HG03103 (cell line): ENCODE data around the gene FBXO42.
A peak's percentile ranks its signal among the peaks of the same experiment; 100 is the strongest.
"Not testable (repeated sequence)": the region's sequence is repeated elsewhere in the genome, so short reads cannot be mapped to it uniquely, and the experiment has no call there.

Experiments used
- ATAC-seq: cut with Tn5 transposase; IDR thresholded peaks from one replicate; pipeline ENCODE4 v1.9.1; 2021; ENCODE audit warnings: low read depth; ENCODE audit not compliant: unreplicated experiment

FBXO42 gene

DNA sequence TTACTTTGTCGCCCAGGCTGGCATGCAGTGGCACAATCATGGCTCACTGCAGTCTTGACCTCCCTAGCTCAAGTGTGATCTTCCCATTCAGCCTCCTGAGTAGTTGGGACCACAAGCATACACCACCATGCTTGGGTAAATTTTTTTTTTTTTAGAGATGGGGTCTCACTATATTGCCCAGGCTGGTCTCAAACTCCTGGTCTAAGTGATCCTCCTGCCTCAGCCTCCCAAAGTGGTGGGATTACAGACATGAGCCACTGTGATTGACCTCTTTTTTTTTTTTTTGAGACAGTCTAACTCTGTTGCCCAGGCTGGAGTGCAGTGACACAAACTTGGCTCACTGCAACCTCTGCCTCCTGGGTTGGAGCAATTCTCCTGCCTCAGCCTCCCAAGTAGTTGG, 106.0 kb downstream of the FBXO42 start:
- ATAC-seq: not testable (repeated sequence)

DNA sequence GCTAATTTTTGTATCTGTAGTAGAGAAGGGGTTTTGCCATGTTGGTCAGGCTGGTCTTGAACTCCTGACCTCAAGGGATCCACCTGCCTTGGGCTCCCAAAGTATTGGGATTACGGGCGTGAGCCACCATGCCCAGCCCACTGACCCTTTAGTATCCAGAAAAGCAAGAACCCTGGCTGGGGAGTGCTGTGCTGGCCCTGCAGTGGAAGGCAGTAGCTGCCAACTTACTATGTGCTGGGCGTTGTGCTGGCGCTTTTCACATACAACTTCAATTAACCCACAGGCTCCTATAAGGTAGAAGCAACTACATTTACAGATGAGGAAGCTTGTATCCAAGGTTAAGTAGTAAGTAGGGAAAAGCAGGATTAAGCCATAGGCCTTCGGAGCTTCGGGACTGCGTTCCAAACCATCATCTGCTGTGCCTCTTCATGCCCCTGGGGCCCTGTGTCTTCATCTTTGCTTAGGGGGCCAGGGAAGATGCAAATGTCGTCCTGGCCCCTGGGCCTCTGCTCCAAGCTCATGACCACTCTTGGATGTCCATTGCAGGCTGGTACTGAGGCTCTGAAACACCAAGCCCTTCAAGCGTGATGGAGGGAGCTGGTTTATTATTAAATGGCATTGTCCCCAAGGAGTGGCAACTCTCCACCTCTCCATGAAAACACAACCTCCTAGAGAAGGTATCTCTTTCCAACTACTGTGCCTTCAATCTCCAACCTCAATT, 106.6 kb downstream of the FBXO42 start:
- ATAC-seq: no peak

DNA sequence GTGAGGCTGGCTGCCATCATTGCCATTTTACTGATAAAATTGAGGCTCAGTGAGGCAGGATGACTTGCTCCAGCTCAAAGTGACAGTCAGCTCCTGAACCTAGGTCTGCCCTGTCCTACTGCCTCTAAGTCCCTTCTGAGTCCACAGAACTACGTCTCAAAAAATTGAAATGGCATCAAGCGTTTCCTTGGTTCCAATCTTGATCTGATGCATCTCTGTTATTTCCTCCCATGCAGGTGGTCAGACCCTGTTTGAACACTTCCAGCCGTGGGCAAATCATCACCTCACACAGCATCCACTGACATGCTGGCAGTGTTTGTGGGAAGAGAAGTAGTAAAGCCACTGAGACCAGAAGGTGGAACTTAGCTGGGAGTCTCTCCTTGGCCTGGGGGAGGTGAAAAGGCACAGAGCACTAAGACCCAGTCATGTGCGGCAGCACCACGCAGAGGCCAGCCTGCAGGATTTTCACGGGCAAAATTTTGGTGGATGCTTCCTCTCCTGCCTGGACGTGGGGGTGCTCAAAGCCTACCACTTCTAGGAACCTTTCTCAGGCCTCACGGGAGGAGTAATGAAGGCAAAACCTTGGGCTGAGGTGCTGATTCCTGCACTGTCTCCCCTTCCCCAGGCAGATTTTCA, 107.5 kb downstream of the FBXO42 start:
- ATAC-seq: no peak

DNA sequence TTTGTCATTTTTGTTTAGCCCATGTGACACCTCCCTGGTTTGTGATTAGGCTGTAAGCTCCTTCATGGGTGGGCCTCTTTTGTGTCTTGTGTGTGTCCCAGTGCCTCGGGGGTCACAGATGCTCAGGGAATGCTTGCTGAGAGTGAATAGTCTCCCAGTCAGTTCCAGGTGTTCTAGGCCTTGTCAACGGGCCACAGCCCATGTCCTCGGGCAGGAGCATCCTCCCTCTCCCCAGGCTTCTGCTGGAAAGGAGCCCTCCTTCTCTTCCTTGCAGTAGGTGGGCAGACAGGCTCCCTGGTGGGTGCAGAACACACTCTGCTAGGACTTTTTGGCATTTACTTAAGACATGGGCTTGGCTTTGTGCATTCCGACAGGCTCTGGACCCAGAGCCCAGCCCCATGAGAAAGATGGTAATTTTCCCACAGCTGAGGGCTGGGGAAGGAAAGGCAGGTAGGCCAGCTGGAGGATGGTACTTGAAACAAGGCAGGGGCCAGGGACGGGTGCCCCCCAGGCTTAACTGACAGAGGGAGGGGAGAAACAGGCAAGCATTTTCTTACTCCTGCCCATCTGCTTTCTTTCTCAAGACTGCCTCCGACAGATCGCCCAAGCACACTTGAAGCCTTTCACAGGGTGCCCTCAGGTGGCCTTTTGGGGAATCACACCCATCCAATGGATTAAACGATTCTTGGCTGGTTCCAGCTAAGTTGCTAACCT, 108.2 kb downstream of the FBXO42 start:
- ATAC-seq: no peak

DNA sequence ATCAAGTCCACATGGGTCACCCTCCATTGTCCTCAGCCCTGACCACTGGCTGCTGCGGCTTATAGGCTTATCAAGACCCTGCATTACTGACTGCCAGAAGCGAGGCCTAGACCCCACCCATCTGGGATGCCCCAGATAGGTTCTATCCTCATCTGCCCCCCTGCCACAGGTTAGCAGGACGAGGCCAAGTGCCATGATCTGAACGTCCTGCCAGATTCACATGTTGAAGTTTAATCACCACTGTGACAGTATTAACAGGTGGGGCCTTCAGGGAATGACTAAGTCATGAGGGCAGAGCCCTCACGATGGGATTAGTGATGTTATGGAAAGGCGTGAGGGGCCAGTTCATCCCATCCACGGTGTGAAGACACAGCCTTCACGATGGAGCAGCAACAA, 109.1 kb downstream of the FBXO42 start:
- ATAC-seq: no peak

DNA sequence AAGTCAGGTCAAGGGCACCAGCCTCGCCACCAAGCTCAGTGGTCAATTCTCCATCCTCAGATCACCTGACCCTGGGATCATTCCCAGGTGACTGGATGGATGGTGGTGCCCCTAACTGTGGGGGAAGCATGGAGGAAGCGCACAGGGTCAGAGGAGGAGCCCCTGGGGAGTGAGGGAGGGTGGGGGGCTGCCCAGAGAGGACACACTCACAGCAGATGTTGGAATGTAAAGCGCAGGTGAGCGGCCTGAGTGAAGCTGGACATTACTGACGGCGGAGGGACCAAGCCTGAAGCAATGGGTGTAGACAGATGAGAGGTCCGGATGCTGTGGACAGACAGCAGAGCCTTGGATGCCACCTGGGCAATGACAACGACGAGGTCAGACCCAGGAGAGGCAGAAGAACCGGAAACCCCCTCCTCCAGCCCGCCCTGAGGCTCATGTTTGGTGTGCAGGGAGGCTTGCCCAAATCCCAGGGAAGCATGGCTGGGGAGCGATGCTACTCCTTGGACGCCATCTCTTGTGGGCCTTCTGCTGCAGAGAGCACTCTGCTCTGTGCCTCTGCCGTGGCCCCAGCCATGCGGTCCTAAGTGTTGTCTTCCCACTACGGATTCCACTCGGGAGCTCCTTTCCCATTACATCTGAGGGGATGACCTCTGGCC, 109.6 kb downstream of the FBXO42 start:
- no peak for ATAC-seq

DNA sequence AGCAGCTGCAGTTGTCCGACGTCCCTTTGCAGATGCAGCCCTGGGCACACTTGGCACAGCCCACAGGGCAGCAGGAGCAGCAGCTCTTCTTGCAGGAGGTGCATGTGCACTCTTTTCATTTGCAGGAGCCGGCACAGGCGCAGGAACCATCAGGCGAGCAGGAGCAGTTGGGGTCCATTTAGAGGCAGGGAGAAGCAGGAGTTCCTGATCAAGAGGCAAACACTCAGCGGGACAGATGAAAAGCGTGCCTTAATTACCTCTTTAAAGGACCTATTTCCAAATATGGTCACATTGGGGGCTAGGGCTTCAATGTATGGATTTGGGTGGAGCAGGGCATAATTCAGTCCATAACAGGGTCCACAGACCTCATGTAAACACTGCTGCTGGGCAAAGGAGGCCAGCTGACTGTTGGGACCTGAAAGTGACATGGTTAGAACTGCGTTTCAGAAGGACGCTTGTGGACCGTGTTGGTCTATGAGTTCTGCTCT, 111.0 kb downstream of the FBXO42 start:
- no peak for ATAC-seq

DNA sequence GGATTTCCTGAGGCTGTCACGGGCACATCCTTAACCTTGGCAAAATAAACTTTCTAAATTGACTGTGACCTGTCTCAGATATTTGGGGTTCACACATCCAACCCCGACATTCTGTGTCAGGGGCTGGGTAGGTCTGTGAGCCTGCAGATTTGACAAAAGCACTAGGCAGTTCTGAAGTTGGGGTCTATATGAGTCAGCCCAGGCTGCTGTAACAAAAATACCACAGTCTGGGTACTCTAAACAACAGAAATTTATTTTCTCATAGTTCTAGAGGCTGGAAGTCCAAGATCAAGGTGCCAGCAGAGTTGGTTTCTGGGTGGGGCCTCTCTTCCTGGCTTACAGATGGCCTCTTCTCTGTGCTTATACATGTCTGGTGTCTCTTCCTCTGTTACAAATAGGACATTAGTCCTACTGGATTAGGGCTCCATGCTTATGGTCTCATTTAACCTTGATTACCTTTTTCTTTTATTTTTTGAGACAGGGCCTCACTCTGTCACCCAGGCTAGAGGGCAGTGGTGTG, 112.2 kb downstream of the FBXO42 start:
- no peak for ATAC-seq

DNA sequence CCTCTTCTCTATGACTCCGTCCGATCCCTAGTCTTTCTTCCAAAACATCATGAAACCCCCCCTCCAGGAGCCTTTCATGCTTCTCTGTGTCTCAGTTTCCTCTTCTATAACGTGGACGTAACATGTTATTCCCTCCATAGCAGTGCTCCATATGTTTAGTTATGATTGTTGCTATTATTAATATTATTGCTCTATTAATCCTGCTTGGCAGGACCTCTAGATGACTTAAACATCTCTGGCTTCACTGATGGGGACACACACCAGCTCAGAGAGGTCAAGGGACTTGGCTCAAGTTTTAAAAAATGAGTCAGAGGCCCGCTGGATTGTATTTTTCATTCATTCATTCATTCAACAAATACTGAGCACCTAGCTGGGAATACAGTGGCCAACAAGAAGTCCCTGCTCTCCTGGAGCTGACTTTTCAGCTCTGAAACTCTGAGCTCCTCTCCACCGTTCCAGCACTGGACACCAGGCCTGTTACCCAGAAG, 114.9 kb downstream of the FBXO42 start:
- no peak for ATAC-seq

DNA sequence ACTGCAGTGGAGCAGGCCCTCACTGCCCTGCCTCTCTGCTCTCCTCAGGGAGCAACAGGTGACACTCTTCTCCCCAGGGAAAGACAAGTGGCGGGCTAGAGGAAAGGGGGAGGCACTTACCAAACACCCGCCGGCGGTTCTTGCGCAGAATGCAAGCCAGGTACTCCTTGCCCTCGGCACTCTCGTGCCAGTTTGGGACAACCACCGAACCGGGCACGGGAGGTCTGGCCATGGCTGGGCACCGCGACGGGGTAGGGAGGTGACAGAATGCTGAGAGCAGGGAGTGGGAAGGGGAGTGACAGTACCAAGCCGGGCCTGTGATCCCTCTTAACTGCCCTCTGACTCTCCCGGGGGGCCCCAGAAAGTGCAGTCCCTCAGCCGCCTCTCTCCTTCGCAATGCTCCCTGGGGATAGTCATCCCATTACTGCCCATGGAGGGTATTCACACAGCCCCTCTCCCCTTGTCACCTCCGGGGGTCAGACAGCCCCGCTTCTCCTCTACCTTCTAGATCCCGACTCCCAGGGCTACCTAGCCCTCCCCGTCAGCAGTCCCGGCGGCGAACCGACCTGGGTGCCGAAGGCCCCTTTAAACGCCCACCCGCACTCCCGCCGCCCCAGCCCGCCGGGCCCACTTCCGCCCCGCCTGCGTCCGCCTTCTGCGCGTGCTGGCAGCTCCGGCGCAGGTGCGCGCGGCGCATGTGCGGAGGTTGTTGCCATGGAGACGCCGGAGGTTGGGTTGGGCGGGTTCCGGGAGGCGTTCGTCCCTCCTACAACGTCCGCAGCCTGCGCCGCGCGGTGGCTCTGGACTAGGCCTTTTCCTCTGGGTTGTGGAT, 115.6 kb downstream of the FBXO42 start, which contains the start of gene CPLANE2:
Gene CPLANE2, minus strand, starts transcription at position 673 of the 832 bp plus-strand sequence. Its CDS starts 441 bp downstream, at position 232.
- peak; percentile 85 for ATAC-seq

DNA sequence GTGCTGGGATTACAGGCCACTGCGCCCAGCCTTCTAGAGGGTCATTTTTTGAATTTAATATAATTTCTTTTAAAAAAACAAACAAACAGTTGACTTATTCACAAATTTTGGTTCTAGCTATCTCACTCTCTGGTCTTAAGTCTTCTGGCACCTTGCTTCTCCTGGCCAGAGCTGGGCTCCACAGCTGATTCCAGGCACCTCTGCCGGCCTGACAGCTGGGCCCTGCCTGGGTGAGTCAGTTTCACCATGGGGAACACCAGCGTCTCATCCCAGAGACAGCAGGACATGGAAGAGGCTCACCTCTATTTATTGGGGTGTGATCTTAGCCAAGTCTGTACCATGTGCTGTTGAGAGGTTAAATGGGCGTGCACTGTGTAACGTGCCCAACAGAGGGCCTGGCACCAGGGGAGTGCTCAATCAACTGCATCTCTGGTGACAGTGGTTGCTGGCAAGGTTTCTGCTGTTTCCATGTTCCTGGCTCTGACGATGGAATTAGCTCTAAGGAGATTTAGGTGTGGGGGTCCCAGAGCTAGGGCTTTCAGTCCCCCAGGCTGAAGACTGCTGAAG, 116.3 kb downstream of the FBXO42 start:
- peak; percentile 33 for ATAC-seq

DNA sequence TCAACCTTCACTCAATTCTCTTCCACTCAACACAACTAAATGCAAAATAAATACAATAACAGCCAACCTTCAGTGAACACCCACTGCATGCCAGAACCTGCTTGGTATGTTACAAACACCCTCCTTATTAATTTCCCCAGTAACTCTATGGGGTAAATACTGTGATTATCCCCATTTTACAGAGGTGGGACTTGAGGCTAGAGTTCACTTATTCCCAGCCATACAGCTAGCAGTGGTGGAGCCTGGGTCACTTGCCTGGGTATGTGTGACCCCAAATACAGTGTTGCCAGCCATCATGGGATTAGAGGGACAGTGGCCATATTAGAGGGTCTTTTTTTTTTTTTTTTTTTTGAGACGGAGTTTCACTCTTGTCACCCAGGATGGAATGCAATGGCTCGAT, 116.9 kb downstream of the FBXO42 start:
- no peak for ATAC-seq

DNA sequence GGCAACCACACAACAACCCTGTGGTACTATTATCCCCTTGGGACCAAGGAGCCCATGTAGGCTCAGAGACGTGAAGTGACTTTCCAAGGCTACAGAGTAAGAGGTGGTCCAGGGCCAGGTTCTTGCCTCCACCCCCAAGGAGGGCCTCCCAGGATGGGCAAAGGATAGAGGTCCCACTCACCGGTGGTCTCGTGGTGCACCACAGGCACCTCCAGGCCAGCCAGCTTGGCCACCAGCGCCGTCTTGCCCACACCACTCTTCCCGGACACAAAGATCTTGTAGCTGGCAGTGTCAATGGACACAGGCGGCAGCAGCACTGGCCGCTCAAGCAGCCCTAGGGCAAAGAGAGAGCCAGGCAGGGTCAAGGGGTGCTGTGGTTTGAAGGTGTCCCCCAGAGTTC, 118.8 kb downstream of the FBXO42 start:
- ATAC-seq: no peak

DNA sequence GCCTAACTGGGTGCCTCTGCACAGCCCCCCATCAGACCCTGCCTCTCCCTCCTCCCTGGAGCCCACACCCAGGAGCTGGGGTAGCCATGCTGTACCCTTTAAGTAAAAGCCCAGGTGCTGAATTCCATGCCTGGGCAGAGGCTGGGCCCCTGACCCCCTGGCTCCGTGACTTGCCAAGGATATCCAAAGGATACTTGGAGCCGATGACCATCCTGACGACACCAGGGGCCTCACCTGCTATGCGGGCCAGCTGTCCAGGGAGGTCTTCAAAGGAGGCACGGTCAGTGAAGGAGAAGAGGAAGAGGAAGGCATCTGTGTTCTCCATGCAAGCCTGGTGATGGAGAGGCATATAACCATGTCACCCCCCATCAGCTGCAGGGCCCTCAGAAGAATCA, 120.0 kb downstream of the FBXO42 start:
- ATAC-seq: no peak

DNA sequence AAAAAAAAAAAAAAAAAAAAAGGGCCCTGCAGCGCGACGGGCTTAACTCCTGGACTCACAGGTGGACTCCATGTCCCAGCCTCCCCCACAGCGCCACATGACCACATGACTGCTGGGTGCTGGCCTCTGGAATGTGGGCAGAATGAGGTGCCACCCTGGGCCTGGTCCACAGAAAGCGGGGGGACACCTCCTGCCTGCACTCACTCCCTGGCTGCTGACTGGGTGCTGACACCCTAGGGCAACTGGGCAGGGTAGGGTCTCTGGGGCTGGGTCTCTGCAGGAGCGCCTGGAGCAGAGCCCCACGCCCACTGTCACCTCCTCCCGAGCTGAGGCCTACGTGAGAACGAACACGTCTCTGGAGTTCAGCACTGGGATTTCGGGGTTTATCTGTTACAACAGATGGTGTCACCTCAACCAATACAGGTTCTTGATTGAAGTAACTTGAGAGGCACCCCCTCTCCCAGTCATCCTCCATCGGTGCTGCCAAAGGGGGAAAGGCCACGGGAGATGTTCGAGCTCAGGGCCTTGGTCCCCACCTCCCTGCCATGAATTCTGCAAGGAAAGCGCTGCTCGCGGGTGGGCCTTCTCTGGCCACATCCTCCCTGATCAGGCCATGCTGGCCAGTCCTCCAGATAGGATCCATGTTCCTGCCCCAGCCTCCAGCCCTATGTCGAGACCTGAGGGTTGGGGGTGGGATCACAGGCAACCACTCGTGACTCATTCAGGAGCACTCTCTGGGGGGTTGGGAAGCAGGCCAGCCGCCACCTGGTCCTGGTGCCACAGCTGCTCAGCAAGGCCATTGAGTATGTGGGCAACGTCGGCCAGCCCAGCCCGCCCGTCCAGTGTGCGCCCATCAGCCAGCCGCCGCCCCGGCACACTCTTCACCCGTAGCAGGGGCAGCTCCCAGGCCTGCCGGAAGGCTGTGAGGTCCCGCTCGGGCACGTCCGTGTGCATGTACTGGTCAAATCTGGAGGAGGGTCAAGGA, 120.7 kb downstream of the FBXO42 start:
- no peak for ATAC-seq

DNA sequence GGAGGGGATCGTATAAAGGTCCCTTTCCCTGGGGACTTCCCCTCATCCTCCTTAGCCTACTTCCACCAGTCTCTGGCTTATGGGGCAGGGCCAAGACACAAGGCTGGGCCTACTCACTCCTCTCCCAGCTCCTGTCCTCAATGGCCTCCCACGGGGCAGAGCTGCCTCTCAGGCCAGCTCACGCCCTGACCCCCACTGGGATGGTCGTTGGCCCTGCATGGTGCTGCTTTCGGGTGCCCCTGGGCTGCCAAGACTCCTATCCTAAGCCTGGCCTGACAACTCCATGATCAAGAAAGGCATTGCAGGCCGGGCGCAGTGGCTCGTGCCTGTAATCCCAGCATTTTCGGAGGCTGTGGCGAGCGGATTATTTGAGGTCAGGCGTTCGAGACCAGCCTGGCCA, 121.5 kb downstream of the FBXO42 start:
- no peak for ATAC-seq

DNA sequence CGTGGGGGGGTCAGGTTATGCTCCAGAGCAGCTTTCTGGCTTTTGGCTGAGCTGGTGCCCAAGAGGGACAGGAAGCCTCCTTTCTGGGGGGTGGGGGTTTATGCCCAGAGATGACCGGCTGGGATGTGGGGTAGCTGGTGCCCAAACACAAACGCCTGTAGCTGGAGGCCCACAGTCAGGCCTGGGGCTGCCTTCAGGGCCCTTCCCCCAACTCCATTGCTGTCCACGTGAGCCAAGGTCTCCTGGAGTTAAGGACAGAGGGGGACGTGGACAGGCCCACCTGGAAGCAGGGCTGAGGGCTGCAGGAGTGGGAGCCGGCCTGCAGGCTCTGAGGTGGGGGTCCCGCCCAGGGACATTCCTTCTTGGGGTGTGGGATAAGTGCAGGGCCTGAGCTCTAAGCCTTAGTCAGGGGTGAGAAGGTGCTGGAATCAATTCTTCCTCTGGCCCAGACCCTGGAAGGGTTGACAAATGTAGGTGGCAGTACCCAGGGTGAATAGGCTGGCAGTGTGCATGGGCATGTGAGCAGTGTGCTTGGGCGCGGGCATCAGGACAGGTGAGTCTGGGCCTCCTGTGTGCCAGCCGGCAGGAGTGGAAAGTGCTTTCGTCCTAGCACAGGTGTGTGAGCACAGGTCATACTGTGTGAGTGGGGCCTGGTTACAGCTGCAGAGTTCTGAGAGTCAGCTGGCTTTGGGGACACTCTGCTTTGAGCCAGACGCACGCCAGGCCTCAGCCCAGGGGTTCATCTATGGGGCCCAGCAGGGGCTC, 122.1 kb downstream of the FBXO42 start:
- no peak for ATAC-seq
